Erythroblast (primary cell): ENCODE measurements around the gene NR3C1.
A peak's percentile ranks its signal among the peaks of the same experiment; 100 is the strongest.

Experiments
- DNase-seq, 2 experiments: peaks; one replicate each; lab custom pipeline; 2025; lab: John Stamatoyannopoulos, UW
- GATA1 ChIP-seq: IDR thresholded peaks from 2 replicates; pipeline ENCODE4 v1.6.1; 2011; ENCODE audit warnings: low read depth, mild to moderate bottlenecking, control low read depth, low read length, moderate library complexity
- POLR2A ChIP-seq: IDR thresholded peaks from 2 replicates; pipeline ENCODE4 v1.6.1; 2011; ENCODE audit warnings: mild to moderate bottlenecking, low read length

The NR3C1 gene

DNA sequence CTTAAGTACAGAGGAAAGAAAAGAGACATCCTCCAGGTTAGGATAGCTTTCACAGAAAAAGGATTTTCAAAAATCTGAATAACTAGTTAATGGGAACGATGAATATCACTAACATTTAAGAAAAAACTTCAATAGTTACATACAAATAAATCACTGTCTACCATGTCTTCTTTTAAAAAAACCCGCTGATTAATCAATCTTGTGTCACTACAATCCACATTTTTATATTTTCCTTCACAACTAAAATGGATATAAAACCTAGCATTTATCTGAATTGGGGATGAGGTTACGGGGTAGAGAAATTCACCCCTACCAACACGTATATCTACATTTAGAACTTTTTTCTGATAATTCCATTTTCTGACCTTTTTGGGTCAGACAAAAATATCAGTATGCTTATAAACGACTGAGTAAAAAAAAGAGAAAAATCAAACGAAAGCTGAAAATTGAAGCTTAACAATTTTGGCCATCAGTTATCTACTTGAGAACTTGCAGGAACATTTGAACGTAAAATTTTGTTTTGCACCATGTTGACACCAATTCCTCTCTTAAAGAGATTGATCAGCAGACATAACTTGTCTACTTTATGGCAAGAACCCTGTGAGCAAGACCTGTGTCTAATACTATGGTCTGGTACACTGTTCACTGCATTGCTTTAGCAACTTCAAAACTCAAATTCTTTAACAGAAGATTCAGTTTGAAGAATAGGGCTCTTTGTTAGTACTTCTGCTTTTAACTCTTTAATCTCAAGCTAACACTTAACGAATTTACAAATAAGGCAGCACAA lies 4.8 kb downstream of the NR3C1 start:
- DNase-seq, result peak in 1 of 2 experiments; percentile 16
- TF ChIP-seq POLR2A, result no peak
- TF ChIP-seq GATA1, result no peak

GRCh38 chr5:143398053-143398355 lies 5.5 kb downstream of the NR3C1 start:
- DNase-seq, result no peak
- TF ChIP-seq POLR2A (no peak), GATA1 (no peak)

- DNase-seq, result no peak
- TF ChIP-seq POLR2A, result no peak
- TF ChIP-seq GATA1, result no peak
Observed at GRCh38 chr5:143397302-143398052, 6.0 kb downstream of the NR3C1 start.

DNA sequence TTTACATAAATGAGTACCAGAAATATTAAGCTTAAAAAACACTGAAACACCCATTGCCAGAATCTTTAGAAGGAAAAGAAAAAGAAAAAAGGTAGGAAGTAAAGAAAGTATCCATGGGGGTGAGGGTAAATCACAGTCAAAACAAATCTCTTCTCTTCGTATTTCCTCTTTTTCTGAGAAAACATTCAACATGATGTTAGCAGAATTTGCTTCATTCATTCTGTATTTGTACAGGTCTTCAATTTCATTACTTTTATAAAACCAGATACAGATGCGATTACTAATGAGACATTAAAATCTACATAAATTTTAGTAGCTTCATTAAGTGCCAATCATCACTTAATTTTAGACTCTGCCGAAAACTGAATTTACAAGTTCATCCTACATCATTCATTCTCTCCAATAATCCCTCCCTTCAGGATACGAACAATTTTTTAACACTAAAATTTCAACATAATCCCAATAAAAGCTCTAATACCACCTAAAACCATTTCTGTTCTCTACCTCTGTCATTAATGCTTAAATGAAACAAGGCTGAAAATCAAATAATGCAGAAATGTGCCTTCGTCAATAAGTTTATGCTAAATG lies 7.0 kb downstream of the NR3C1 start:
- DNase-seq, result no peak
- TF ChIP-seq POLR2A (no peak), GATA1 (no peak)

- DNase-seq, result no peak
- no peak for TF ChIP-seq GATA1
- no peak for TF ChIP-seq POLR2A
Observed at GRCh38 chr5:143395638-143396352, 7.7 kb downstream of the NR3C1 start.

GRCh38 chr5:143393524-143393923 lies 10.0 kb downstream of the NR3C1 start:
- no peak for DNase-seq
- TF ChIP-seq POLR2A (no peak), GATA1 (no peak)

GRCh38 chr5:143390941-143391340 lies 12.5 kb downstream of the NR3C1 start:
- no peak for TF ChIP-seq POLR2A
- TF ChIP-seq GATA1, result no peak

GRCh38 chr5:143390258-143390657 lies 13.2 kb downstream of the NR3C1 start:
- no peak for DNase-seq
- TF ChIP-seq GATA1 (no peak), POLR2A (no peak)

More at GRCh38 chr5:143390941-143391340, 12.5 kb downstream of the NR3C1 start:
- no peak for DNase-seq

GRCh38 chr5:143386725-143387124 lies 16.8 kb downstream of the NR3C1 start:
- DNase-seq, result no peak
- no peak for TF ChIP-seq POLR2A
- no peak for TF ChIP-seq GATA1

GRCh38 chr5:143384865-143385657 lies 18.4 kb downstream of the NR3C1 start:
- DNase-seq, result peak in 1 of 2 experiments; percentile 15
- no peak for TF ChIP-seq POLR2A
- TF ChIP-seq GATA1, result no peak

GRCh38 chr5:143383988-143384387 lies 19.5 kb downstream of the NR3C1 start:
- DNase-seq, result peak in 1 of 2 experiments; percentile 8
- TF ChIP-seq POLR2A (no peak), GATA1 (no peak)

GRCh38 chr5:143379606-143380005 lies 23.9 kb downstream of the NR3C1 start:
- TF ChIP-seq POLR2A, result no peak
- no peak for TF ChIP-seq GATA1
- peak; percentile 75 to 83 for DNase-seq

DNA sequence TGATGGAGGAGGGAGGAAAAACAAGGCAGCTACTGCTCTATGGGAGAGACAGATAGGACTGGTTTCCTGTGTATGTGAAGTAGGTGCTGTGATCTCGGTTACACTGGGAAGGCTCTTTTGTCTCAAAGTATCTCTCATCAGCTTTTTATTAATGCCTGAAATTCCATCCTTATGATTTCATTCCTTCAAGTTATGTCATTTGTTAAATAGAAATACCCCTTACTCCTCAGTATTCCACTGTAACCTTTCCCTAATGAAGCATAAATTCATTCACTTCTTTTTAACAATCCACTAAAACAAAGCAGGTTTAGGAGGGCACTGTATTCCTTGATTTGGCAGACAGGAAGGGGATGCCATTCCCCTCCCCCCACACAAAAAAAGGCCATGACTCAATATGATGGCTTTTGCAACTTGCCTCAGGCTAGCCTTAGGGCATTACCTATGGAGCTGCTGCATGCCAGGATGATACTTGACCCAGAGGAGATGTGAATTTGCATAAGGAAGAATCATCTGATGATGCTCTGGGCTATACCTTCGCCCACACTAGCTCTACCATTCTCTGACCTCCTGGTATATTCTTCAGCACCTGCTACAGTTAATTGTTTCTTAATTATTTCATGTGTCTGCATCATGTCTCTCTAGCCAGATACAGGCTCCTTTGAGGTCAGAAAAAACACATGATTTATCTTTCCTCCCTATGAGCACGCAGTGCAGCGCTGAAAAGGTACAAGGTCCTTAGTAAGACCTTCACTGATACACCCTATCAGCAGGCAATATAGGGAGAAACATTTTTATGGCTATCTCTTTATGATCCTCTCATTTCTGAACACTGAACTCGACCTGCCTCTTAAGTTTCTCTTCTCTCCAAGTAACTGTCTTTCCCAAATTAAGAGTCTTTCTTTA lies 26.3 kb downstream of the NR3C1 start:
- no peak for DNase-seq
- TF ChIP-seq GATA1, result no peak
- no peak for TF ChIP-seq POLR2A
